ENCODE results near the gene SUN3. TPM values are rescaled to one million over a fixed set of nuclear protein-coding genes. Genes with fewer than 3 reads are reported as not detected.

Gene SUN3
- total and polyA plus RNA-seq, 2 of the 13 experiments (the other 11 are each of a cell fraction or from before 2014, with no cell fraction given), result not detected

DNA sequence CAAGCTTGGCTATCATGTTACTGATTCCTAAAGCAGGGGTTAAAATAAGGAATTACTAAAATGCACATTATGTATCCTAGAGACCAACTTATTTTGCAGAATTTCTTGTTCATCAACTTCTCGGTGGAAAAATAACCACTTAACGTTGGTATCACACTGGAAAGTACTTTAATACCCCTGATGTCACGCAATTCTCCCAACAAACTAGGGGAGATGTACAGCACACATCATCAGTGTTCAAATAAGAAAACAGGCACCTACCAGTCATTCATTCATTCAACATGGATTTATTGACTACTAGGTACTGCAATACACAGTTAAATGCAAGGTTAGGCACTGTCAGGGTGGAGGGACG lies 50.1 kb downstream of the SUN3 start (continued):
- TF ChIP-seq, protein P1, sequence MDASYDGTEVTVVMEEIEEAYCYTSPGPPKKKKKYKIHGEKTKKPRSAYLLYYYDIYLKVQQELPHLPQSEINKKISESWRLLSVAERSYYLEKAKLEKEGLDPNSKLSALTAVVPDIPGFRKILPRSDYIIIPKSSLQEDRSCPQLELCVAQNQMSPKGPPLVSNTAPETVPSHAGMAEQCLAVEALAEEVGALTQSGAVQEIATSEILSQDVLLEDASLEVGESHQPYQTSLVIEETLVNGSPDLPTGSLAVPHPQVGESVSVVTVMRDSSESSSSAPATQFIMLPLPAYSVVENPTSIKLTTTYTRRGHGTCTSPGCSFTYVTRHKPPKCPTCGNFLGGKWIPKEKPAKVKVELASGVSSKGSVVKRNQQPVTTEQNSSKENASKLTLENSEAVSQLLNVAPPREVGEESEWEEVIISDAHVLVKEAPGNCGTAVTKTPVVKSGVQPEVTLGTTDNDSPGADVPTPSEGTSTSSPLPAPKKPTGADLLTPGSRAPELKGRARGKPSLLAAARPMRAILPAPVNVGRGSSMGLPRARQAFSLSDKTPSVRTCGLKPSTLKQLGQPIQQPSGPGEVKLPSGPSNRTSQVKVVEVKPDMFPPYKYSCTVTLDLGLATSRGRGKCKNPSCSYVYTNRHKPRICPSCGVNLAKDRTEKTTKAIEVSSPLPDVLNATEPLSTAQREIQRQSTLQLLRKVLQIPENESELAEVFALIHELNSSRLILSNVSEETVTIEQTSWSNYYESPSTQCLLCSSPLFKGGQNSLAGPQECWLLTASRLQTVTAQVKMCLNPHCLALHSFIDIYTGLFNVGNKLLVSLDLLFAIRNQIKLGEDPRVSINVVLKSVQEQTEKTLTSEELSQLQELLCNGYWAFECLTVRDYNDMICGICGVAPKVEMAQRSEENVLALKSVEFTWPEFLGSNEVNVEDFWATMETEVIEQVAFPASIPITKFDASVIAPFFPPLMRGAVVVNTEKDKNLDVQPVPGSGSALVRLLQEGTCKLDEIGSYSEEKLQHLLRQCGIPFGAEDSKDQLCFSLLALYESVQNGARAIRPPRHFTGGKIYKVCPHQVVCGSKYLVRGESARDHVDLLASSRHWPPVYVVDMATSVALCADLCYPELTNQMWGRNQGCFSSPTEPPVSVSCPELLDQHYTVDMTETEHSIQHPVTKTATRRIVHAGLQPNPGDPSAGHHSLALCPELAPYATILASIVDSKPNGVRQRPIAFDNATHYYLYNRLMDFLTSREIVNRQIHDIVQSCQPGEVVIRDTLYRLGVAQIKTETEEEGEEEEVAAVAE (CRISPR knock-in tag; IDR thresholded peaks at IDR 0.05; ENCODE audit: borderline replicate concordance), result 0 out of 2 replicates have a peak, but pooled peaks have one; percentile 44
- no peak for TF ChIP-seq ZNF296 (CRISPR knock-in tag; conservative IDR thresholded peaks at IDR 0.05)
- TF ChIP-seq, protein P2, sequence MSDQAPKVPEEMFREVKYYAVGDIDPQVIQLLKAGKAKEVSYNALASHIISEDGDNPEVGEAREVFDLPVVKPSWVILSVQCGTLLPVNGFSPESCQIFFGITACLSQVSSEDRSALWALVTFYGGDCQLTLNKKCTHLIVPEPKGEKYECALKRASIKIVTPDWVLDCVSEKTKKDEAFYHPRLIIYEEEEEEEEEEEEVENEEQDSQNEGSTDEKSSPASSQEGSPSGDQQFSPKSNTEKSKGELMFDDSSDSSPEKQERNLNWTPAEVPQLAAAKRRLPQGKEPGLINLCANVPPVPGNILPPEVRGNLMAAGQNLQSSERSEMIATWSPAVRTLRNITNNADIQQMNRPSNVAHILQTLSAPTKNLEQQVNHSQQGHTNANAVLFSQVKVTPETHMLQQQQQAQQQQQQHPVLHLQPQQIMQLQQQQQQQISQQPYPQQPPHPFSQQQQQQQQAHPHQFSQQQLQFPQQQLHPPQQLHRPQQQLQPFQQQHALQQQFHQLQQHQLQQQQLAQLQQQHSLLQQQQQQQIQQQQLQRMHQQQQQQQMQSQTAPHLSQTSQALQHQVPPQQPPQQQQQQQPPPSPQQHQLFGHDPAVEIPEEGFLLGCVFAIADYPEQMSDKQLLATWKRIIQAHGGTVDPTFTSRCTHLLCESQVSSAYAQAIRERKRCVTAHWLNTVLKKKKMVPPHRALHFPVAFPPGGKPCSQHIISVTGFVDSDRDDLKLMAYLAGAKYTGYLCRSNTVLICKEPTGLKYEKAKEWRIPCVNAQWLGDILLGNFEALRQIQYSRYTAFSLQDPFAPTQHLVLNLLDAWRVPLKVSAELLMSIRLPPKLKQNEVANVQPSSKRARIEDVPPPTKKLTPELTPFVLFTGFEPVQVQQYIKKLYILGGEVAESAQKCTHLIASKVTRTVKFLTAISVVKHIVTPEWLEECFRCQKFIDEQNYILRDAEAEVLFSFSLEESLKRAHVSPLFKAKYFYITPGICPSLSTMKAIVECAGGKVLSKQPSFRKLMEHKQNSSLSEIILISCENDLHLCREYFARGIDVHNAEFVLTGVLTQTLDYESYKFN (CRISPR knock-in tag; conservative IDR thresholded peaks at IDR 0.05), result no peak

DNA sequence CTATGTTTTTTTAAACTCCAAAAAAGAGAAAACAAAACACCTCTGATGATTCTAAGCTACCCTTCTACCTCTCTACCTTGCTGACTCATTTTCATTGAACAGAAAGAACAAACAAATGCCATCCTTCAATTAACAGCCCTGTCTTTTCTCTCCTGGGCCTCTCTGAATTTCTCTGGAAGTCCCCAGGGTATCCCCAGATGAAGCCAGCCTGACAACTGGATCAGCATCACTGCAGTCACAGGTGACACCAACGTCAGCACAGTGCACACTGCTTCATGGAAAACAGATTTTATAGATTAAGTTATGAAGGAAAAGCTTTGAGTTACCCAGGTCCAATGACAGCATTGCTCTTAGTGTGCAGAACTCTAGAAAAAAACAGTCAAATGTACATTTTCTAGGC lies 55.2 kb downstream of the SUN3 start:
- FAIRE-seq, result no peak
- Histone ChIP-seq H3K9ac (ENCODE audit: insufficient read depth, low read depth, low read length) (no peak overlapping the region), H3K36me3 (replicated peaks in 1 of 2; ENCODE audit: control insufficient read depth in 1 of 2, insufficient read depth in 2 of 2, low read length in 2 of 2) (peaks cover 17 to 66% of the 10 kb centered on the region in 2 experiments), H3K4me1 (ENCODE audit: insufficient read depth, low read length) (peaks cover 13% of the 10 kb centered on the region), H3K27me3 (ENCODE audit: control insufficient read depth in 1 of 2, insufficient read depth in 2 of 2, low read length in 2 of 2) (no peaks in the 10 kb centered on the region; a peak in 1 of 5 replicates), H3K4me2 (ENCODE audit: low read depth, low read length) (no peak overlapping the region), H3K79me2 (ENCODE audit: insufficient read depth, low read length) (peaks cover 4% of the 10 kb centered on the region), H3K9me3 (ENCODE audit: low read length) (no peaks in the 10 kb centered on the region), H3K4me3 (replicated peaks in 1 of 3; ENCODE audit: insufficient read depth in 1 of 3, low read depth in 2 of 3, low read length in 3 of 3) (no peak overlapping the region), H3K27ac (ENCODE audit: extremely low read length, insufficient read depth, low read length) (no peak overlapping the region), H2AFZ (ENCODE audit: low read length) (no peak overlapping the region), H4K20me1 (ENCODE audit: insufficient read depth, low read length) (no peaks in the 10 kb centered on the region)
- BruUV-seq (replicated peaks), result no TSS peak
- no peak for DNase-seq (ENCODE audit: low spot score)
- in situ Hi-C loops (cut with HindIII; ENCODE audit: extremely low pct_ligation_motif_present, low pct_unique_long_range_greater_than_20kb), result no loop called here
- ATAC-seq, result no peak
- 100% methylated on average over 1 of the region's 1 CpG for WGBS (ENCODE audit: low lambda C conversion rate)
- ChIA-PET POLR2A (no interaction called here), CTCF (ENCODE audit: low intra/inter-chr PET ratio, low total read pairs) (no interaction called here)
- intact Hi-C loops (cut with micrococcal nuclease; ENCODE audit: unreplicated experiment), result no loop called here
- TF ChIP-seq, protein P3, sequence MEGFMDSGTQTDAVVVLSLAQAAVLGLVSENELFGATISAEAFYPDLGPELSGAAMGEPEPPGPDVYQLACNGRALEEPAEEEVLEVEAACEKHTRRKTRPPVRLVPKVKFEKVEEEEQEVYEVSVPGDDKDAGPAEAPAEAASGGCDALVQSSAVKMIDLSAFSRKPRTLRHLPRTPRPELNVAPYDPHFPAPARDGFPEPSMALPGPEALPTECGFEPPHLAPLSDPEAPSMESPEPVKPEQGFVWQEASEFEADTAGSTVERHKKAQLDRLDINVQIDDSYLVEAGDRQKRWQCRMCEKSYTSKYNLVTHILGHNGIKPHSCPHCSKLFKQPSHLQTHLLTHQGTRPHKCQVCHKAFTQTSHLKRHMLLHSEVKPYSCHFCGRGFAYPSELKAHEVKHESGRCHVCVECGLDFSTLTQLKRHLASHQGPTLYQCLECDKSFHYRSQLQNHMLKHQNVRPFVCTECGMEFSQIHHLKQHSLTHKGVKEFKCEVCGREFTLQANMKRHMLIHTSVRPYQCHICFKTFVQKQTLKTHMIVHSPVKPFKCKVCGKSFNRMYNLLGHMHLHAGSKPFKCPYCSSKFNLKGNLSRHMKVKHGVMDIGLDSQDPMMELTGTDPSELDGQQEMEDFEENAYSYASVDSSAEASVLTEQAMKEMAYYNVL (CRISPR knock-in tag; IDR thresholded peaks at IDR 0.05; ENCODE audit: borderline replicate concordance), result no peak
- TF ChIP-seq HNF4A (CRISPR knock-in tag; IDR thresholded peaks at IDR 0.05) (no peak), SUZ12 (IDR thresholded peaks at IDR 0.05; ENCODE audit: low read depth, low read length) (no peak), ZNF101 (CRISPR knock-in tag; IDR thresholded peaks at IDR 0.05; ENCODE audit: borderline replicate concordance, low read depth) (no peak)
- TF ChIP-seq, protein P4, sequence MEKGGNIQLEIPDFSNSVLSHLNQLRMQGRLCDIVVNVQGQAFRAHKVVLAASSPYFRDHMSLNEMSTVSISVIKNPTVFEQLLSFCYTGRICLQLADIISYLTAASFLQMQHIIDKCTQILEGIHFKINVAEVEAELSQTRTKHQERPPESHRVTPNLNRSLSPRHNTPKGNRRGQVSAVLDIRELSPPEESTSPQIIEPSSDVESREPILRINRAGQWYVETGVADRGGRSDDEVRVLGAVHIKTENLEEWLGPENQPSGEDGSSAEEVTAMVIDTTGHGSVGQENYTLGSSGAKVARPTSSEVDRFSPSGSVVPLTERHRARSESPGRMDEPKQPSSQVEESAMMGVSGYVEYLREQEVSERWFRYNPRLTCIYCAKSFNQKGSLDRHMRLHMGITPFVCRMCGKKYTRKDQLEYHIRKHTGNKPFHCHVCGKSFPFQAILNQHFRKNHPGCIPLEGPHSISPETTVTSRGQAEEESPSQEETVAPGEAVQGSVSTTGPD (CRISPR knock-in tag; IDR thresholded peaks at IDR 0.05), result no peak

Data from HepG2 (cell line).